GM18502 (cell line): ENCODE measurements around the gene ADGRD2.

ENCODE experiments used
- ATAC-seq: cut with Tn5 transposase; IDR thresholded peaks from one replicate; pipeline ENCODE4 v1.9.1; 2021; ENCODE audit warnings: mild to moderate bottlenecking; ENCODE audit not compliant: unreplicated experiment, poor library complexity

Gene ADGRD2

DNA sequence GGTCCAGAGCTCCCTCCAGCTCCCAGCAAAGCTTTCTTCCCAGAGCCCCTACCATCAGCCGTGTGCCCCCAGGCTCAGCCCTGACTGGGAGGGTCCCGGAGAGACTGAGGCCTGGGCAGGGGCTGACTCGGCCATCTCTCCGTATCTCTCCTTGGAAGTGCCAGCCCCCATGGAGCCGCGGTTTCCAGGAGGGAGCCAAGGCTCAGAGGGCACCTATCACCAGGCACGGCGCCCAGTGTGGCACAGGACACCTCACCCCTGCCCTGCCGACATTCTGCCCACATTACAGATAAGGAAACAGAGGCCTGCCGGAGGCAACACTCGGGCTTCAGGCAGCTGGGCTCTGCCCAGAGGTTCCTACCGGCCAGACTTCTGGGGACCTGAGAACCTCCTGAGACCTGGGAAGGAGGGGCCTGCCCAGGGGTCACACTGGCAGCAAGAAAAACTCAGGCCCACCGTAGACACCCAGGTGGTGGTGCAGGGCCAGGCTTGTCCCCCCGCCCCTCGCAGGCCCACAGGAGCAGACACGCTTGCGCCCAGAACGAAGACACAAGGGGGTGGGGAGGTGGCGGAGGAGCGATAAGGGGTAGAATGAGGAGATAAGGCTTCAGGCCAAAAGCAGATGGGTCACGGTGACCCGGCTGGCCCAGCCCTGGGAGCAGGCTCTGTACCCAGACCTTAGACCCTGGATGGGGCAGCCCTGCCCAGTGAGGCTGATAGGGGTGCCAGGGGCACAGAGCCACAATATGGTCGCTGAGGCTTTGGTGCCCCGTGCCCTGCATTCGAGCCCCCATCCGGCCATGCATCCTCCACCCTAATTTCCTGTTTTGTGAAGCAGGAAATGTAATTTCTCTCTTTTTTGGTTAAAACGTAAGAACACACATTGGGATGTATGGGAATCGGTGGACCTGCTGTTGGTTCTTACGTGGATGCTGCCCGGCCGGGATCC lies 45.1 kb downstream of the ADGRD2 start:
- no peak for ATAC-seq

GRCh38 chr9:124496075-124496449 lies 45.8 kb downstream of the ADGRD2 start:
- ATAC-seq, result no peak

DNA sequence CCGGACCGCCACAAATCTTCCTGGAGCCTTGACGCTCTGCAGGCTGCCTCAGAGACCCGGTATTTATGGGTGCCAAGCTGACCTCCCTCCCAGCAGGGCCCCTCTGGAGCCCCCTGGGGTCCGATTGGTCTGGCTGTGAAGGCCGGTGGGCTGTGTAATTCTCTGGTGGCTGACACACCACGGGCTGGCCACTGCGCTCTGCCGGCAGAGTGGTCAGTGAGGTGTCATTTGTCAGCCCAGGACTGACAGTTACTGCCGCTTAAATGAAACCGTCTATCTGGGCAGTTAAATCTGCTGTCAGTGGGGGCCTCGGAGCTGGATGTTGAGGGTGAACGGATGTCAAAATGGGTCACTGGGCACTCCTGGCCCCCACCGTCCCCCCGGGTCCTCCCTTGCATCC lies 46.2 kb downstream of the ADGRD2 start:
- ATAC-seq, result no peak

- ATAC-seq, result no peak
Measured at GRCh38 chr9:124497441-124497840, 47.2 kb downstream of the ADGRD2 start.

DNA sequence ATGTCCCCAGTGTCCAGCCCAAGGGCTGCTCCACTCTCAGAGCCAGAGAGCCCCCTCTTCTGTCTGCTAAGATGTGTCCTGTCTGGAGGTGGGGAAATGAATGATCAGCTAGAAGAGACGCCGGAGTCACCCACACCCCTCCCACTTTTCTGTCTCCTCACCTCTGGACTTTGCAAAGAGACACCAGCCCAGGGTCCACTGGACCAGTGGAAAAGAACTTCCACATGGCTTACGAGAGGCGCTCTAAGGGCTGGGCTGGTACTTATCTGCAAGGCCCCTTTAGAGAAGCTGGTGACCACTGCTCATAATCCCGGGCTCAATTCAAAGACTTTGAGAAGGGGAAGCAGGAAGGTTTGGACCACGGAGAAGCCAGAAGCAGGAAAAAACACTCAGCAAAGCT lies 47.8 kb downstream of the ADGRD2 start:
- ATAC-seq, result no peak

DNA sequence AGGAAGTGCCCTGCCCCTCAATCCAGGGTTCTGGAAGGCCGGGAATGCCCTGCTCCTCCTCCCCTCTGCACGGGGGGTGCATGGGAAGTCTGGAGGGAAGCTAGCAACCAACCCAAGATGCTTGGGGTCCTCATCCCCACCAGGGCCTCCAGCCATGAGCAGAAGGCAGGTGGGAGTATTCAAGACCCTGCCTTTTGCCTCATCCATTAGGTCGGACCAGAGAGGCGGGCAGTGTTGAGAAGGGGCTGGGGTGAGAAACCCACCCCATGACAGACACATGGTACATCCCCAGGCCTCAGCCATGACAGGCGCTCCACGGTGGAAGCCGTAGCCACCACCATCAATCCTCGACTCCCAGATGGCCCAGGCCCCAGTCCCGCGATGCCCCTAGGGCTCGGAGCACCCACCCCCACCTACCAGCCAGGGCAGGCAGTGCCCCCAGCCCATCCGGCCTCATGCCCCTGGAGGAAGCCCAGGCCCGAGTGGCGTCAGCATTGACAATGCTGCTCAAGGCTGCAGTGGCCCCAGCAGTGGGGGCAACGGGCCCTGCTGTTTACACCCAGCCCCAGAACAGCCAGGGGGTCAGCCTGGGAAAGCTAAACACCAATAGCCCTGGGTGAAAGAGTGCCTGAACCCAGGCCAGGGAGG lies 48.4 kb downstream of the ADGRD2 start:
- ATAC-seq, result no peak

GRCh38 chr9:124499216-124499615 lies 49.0 kb downstream of the ADGRD2 start:
- no peak for ATAC-seq

DNA sequence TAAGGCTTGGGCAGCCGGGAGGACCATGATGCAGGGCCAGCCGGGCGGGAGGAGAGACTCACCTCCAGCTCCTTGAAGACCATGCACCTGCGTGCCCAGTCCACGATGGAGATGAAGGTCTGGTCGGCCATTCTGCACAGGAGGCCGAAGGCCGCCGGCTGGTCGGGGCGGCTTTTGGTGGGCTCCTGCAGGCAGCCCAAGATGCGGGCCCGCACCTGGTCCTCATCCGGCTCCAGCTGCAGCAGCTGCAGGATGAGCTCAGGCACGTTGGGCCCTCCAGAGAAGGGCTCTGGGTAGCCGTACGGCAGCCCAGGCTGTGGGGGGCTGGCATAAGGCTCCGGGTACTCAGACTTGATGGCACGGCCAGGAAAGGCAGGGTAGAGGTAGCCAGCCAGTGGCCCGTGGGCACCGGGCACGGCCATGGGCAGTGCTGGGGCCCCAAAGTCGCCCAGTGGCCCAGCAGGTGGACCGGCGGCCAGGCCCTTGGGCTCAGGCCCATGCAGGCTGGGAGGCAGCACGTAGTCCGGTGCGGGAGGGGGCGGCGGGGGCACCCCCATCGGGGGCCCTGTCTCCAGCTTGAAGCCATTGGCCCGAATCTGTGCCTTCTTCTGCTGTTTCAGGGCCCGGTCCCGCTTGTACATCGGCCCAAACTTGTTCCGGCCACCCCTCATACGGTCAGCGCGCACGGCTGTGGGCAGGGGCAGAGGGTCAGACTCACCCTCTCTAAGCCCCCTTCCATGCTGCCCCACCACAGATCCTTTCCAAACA lies 50.0 kb downstream of the ADGRD2 start:
- ATAC-seq, result no peak

DNA sequence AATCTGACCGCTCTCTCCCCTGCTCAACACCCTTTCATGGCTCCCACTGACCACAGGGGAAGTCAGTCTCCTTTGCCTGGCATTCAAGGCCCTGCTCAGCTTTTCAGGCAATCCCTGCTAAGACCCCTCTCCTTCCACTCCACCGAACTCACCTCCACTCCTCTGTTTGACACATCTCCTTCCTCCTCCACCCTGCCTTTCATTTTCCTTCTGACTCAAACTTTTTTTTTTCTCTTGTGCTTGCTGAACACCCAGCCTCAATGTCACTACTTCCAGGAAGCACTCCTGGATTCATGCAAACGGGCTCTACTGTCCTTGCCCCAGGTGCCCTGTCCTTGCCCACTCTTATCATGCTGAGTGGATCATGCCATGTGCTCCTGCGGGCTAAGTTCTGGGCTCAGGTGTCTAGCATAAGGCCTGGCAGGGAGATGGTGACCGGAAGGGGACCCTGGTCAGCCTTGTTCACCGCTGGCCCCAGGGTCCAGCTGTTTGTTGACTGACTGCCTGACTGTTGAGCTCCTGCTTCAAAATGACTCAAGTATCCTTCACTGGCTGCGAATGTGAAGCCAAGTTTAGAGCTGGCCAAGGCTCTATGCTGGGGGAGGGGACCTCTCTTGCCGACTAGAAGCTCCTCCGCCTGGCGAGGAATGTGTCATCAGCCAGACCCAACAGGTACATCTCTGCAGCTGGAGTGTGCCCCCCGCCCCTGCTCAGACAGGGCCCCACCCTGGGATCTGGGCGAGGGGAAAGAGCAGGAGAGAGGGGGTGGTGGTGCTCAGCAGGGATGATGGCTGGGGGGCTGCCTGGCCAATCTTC lies 50.8 kb downstream of the ADGRD2 start:
- ATAC-seq, result no peak

DNA sequence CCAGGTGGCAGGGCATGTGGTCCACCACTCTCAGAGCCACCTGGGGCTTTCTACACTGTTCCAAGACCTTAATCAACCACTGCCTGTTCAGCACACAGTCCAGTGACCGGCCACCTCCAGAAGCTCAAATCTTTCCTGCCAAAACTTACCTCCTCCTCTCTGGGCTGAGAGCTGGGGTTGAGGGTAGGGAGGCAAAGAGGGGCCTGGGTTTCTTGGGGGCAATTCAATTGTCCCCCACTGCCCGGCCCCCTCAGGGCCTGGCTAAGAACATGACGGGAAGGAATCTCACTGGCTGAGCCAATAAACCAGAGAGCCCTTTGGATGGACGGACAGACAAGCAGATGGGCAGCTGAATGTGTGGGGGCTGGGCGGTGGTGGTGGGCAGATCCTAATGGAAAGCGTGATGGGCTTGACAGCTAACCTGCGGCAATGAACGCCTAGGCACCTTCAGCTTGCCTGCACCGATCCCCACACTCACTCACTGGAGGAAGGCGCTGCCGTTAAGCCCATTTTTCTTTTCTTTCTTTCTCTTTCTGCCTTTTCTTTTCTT lies 51.6 kb downstream of the ADGRD2 start:
- ATAC-seq, result no peak

DNA sequence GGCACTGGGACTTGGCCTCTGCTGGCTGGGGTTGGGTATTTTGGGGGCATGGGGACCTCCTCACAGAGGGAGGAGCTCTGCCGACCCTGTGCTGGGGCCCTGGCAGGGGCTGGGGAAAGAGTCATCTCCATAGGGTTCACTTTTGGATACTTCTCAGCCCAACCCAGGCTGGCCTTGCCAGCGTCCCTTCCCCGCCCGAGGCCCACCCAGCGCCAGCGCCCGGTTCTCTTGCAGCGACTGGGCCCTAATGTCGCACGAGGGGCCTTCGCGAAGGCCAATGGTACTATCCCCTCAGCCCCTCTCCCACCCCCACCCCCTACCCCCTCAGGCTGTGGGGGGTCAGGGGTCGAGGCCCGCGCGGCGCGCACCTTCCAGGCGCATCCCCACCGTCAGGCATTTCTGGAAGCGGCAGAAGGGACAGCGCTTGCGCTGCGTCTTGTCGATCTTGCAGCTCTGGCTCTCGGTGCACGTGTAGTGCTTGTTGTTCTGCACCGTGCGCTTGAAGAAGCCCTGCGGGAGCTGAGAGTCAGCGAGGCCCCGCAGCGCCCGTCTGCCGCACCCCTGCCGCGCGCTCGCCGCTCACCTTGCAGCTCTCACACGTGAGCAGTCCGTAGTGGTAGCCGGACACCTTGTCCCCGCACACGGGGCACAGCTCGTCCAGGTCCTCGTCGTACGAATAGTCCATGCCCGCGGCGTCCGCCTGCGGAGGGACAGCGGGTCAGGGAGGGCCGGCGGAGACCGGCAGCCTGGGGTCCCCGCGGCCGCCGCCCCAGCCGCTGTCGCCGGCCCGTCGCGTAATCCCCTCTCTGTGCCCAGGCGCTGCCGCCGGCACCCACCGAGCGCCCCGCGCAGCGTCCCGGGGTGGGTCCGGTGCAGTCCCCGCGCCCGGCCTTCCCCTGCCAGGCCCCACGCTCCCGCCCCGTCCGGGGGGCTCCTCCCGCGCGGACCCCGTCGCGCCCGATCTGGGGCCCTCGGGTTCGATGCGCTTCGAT lies 52.8 kb downstream of the ADGRD2 start:
- ATAC-seq, result no peak

GRCh38 chr9:124503713-124504529 lies 53.7 kb downstream of the ADGRD2 start:
- no peak for ATAC-seq

GRCh38 chr9:124504530-124505005 lies 54.3 kb downstream of the ADGRD2 start:
- ATAC-seq, result no peak

GRCh38 chr9:124505006-124505900 lies 55.0 kb downstream of the ADGRD2 start:
- ATAC-seq, result no peak

- no peak for ATAC-seq
Measured at GRCh38 chr9:124505901-124506346, 55.7 kb downstream of the ADGRD2 start.

GRCh38 chr9:124506433-124506832 lies 56.2 kb downstream of the ADGRD2 start:
- no peak for ATAC-seq
